Inflammatory macrophage treated with lipopolysaccharide for 4 hours (primary cell): ENCODE measurements around the gene GDF2.

Experiments used
- DNase-seq: peaks from one replicate; pipeline ENCODE4 v3.0.0-alpha.2; 2020

Gene GDF2

GRCh38 chr10:47335906-47336305 is 13.7 kb downstream of the GDF2 start:
- DNase-seq: no peak

GRCh38 chr10:47336387-47337134 is 14.3 kb downstream of the GDF2 start:
- no peak for DNase-seq

DNA sequence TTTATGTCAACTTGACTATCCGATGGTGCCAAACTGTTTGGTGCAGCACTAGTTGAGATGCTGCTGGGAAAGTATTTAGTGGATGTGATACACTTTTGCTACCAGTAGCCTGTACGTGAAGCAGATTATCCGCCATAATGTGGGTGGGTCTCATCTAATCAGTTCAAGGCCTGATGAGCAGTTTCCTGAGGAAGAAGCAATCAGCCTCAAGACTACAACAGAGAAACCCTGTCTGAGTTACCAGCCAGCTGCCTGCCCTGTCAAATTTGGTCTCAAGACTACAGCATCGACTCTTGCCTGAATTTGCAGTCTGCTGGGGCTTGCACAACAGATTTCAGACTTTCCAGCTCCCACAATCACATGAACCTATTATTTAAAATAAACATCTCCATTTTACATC is 15.1 kb downstream of the GDF2 start:
- no peak for DNase-seq

- DNase-seq: no peak
These were observed 17.0 kb downstream of the GDF2 start for GRCh38 chr10:47339186-47339735.

DNA sequence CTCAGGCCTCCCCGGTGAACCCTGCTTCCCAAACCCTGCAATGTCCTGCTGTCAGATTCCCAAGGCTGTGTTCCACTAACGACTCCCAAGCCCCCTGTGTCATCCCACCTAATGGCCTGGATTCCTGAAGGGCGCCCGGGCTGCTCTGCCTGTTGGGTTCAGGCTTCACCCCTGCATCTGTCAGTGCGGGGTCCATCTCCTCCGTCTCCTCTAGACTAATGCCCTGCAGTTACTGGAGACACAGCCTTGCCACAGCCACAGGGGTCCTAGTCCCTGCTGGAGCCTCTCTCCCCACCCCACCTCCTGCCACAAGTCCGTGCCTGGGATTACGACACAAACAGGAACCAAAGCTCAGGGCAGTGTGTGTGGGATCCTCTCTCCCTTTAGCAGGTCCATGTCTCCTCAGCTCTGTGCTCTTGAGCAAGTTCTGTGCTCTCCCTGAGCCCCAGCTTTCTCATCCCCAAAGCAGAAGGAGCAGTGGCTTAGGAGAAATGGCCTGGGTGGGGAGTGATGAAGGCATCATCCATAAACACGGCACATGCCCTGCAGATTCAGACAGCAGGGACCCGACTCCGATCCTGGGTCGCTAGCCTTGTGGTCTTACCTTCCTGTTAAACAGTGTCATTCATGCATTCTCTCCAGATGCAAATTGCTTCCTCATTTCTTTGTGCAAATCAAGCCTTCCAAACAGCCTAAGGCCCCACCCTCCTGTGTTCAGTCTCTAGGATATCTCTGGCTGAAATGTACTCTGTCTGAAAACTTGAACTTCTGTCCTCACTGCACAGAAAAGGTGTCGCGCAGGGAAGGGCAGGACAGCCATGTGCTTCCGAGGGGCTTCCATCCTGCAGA is 17.7 kb downstream of the GDF2 start:
- DNase-seq: peak; percentile 13

- DNase-seq: peak; percentile 45
These were observed 18.4 kb downstream of the GDF2 start for GRCh38 chr10:47340608-47341170.

- no peak for DNase-seq
These were observed 23.0 kb downstream of the GDF2 start for GRCh38 chr10:47344996-47345870.

DNA sequence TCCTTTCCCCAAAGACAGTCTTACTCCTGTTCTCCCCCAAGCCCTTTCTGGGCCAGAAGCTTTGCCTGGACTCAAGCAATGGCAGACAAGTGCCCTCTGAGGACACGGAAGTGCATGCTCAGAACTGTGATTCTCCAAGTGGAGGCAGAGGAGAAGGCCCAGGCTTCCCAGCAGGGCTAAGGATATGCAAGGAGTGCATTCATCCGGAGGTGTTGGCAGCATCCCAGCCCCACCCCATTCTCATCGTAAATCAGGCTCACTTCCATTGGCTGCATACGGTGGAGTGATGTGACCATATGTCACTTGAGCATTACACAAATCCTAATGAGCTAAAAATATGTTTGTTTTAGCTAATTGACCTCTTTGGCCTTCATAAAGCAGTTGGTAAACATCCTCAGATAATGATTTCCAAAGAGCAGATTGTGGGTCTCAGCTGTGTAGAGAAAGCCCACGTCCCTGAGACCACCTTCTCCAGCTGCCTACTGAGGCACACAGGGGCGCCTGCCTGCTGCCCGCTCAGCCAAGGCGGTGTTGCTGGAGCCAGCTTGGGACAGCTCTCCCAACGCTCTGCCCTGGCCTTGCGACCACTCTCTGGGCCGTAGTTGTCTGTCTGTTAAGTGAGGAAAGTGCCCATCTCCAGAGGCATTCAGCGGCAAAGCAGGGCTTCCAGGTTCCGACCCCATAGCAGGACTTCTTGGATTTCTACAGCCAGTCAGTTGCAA is 24.5 kb downstream of the GDF2 start:
- DNase-seq: no peak

- no peak for DNase-seq
These were observed 25.0 kb downstream of the GDF2 start for GRCh38 chr10:47347303-47347675.

DNA sequence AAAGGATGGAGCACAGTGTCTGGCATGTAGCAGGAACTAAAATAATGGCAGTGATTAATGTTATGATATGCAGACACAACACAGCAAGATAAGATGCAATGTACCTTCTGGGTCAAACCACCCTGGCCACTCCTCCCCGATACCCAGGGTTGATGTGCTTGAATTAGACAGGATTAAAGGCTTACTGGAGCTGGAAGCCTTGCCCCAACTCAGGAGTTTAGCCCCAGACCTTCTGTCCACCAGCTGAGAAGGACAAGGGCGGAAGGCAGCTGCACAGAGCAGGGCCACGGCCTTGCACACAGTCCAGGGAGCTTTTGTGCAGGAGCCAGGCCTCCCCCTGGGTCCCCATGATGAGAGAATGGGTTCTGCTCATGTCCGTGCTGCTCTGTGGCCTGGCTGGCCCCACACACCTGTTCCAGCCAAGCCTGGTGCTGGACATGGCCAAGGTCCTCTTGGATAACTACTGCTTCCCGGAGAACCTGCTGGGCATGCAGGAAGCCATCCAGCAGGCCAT is 25.9 kb downstream of the GDF2 start, which contains the start of gene RBP3:
TSS of gene RBP3 (plus strand) at position 226 of the 514 bp plus-strand sequence. CDS start at position 348, 122 bp downstream.
- DNase-seq: no peak

DNA sequence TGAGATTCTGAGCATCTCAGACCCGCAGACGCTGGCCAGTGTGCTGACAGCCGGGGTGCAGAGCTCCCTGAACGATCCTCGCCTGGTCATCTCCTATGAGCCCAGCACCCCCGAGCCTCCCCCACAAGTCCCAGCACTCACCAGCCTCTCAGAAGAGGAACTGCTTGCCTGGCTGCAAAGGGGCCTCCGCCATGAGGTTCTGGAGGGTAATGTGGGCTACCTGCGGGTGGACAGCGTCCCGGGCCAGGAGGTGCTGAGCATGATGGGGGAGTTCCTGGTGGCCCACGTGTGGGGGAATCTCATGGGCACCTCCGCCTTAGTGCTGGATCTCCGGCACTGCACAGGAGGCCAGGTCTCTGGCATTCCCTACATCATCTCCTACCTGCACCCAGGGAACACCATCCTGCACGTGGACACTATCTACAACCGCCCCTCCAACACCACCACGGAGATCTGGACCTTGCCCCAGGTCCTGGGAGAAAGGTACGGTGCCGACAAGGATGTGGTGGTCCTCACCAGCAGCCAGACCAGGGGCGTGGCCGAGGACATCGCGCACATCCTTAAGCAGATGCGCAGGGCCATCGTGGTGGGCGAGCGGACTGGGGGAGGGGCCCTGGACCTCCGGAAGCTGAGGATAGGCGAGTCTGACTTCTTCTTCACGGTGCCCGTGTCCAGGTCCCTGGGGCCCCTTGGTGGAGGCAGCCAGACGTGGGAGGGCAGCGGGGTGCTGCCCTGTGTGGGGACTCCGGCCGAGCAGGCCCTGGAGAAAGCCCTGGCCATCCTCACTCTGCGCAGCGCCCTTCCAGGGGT is 26.6 kb downstream of the GDF2 start:
- DNase-seq: no peak

DNA sequence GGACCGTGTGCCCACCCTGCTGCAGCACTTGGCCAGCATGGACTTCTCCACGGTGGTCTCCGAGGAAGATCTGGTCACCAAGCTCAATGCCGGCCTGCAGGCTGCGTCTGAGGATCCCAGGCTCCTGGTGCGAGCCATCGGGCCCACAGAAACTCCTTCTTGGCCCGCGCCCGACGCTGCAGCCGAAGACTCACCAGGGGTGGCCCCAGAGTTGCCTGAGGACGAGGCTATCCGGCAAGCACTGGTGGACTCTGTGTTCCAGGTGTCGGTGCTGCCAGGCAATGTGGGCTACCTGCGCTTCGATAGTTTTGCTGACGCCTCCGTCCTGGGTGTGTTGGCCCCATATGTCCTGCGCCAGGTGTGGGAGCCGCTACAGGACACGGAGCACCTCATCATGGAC is 27.3 kb downstream of the GDF2 start:
- DNase-seq: no peak

- no peak for DNase-seq
These were observed 27.7 kb downstream of the GDF2 start for GRCh38 chr10:47349941-47350371.

DNA sequence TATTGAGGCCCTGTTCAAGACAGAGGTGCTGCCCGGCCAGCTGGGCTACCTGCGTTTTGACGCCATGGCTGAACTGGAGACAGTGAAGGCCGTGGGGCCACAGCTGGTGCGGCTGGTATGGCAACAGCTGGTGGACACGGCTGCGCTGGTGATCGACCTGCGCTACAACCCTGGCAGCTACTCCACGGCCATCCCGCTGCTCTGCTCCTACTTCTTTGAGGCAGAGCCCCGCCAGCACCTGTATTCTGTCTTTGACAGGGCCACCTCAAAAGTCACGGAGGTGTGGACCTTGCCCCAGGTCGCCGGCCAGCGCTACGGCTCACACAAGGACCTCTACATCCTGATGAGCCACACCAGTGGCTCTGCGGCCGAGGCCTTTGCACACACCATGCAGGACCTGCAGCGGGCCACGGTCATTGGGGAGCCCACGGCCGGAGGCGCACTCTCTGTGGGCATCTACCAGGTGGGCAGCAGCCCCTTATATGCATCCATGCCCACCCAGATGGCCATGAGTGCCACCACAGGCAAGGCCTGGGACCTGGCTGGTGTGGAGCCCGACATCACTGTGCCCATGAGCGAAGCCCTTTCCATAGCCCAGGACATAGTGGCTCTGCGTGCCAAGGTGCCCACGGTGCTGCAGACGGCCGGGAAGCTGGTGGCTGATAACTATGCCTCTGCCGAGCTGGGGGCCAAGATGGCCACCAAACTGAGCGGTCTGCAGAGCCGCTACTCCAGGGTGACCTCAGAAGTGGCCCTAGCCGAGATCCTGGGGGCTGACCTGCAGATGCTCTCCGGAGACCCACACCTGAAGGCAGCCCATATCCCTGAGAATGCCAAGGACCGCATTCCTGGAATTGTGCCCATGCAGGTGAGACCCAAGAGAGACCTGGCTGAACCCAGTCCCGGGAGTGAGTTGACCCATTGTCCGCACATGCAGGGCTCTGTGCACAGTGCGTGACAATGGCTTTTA is 28.7 kb downstream of the GDF2 start:
- DNase-seq: no peak

- DNase-seq: no peak
These were observed 29.9 kb downstream of the GDF2 start for GRCh38 chr10:47351899-47352815.

GRCh38 chr10:47353351-47353750 is 31.1 kb downstream of the GDF2 start:
- no peak for DNase-seq

DNA sequence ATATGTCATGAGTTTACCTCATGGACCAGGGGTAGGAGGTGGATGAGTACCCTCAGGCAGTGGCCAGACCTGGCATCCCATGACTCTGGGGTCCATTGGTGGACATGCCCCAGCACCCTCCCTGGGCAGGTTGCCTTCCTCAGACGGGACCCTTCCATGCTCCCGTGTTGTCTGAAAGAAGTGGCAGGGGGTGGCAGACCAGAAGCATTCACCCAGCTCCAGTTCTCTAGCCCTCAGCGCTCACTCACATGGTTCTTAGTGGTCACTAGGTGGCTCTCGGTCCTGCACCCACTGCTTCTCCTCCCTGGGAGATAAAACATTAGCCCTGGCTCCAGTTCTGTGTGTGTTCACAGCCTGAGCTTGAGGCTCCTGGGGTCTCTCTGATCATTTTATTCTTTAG is 31.9 kb downstream of the GDF2 start:
- DNase-seq: no peak

DNA sequence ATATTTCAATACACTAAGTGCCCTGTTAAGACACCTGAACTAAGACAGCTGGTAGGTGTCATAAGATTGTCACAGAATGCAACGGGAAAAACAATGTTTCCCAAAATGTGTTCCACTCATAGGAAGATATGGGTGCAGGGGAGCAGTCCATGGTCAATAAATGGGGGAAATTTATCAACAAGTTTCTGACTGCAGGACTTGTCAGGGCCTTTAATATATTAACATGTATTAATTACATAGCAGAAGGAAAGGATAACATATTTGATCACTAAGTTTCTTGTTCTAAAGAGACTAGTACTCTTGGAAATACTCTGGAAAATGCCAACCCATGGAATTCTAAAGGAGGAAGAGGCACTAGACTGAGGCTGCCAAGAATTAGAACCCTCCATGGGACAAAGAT is 32.6 kb downstream of the GDF2 start:
- no peak for DNase-seq
